ENCODE data around the gene JAK3. TPM values are rescaled to one million over a fixed set of nuclear protein-coding genes. Genes with fewer than 3 reads are reported as not detected.
"Not testable (repeated sequence)": the region's sequence is repeated elsewhere in the genome, so short reads cannot be mapped to it uniquely, and the experiment has no call there.

Gene JAK3
- total RNA-seq, 1 donor from 2014 or later = 15.9 TPM

GRCh38 chr19:17794412-17794730 lies 53.4 kb downstream of the JAK3 start:
- Histone ChIP-seq H3K27me3 (ENCODE audit: low read depth) (peaks cover 40% of the 10 kb centered on the region), H3K9me3 (no peaks in the 10 kb centered on the region), H3K4me3 (peak overlapping the region; percentile 32), H3K4me1 (peaks cover 17% of the 10 kb centered on the region), H3K27ac (no peak overlapping the region), H3K36me3 (no peaks in the 10 kb centered on the region)
- ATAC-seq (no peak), DNase-seq (no peak)
- TF ChIP-seq CTCF (IDR thresholded peaks at IDR 0.05) = no peak
- intact Hi-C loops (cut with DNase I) = no loop called here

DNA sequence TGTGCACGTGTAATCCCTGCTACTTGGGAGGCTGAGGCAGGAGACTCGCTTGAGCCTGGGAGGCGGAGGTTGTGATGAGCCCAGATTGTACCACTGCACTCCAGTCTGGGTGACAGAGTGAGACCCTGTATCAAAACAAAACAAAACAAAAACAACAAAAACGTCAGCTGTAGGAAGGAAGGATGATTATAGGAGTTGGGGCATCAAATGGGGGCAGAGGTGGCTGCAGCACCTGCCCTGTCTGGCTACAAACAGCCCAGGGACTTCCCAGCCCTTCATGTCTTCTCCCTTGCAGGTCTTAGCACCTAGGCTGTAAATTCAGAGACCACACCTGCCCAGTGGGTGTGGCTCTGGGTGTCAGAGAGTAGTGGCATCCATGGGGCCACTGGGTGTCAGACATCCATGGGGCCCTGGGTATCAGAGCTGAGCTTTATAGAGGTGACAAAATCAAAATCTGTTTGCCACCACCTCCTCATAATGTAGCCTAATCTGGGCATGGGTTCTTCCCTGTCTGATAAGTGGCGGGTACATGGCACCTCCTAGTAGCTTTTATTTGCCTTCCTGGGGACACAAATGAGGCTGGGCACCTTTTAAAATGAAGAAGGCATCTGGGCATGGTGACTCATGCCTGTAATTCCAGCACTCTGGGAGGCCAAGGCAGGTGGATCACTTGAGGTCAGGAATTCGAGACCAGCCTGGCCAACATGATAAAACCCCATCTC lies 57.6 kb downstream of the JAK3 start:
- Histone ChIP-seq H3K9me3 (no peaks in the 10 kb centered on the region), H3K36me3 (no peaks in the 10 kb centered on the region), H3K4me3 (no peak overlapping the region), H3K4me1 (peaks cover 13% of the 10 kb centered on the region), H3K27me3 (ENCODE audit: low read depth) (peaks cover 22% of the 10 kb centered on the region), H3K27ac (no peak overlapping the region)
- intact Hi-C loops (cut with DNase I) = no loop called here
- no peak for ATAC-seq
- no peak for TF ChIP-seq CTCF (IDR thresholded peaks at IDR 0.05)
- no peak for DNase-seq

- TF ChIP-seq CTCF (IDR thresholded peaks at IDR 0.05) = no peak
- peaks cover 6% of the 10 kb centered on the region for H3K27me3 ChIP-seq (ENCODE audit: low read depth)
- H3K27ac ChIP-seq = no peak overlapping the region
- DNase-seq = no peak
- H3K4me3 ChIP-seq = no peak overlapping the region
- peaks cover 4% of the 10 kb centered on the region for H3K4me1 ChIP-seq
- H3K36me3 ChIP-seq = no peaks in the 10 kb centered on the region
- ATAC-seq = no peak
- intact Hi-C loops (cut with DNase I) = no loop called here
- no peaks in the 10 kb centered on the region for H3K9me3 ChIP-seq
These were observed 59.1 kb downstream of the JAK3 start for GRCh38 chr19:17788632-17789031.

GRCh38 chr19:17787274-17787913 lies 60.4 kb downstream of the JAK3 start:
- no peak for DNase-seq
- no peaks in the 10 kb centered on the region for H3K36me3 ChIP-seq
- no peaks in the 10 kb centered on the region for H3K9me3 ChIP-seq
- no peak overlapping the region for H3K27ac ChIP-seq
- H3K4me1 ChIP-seq = peaks cover 4% of the 10 kb centered on the region
- intact Hi-C loops (cut with DNase I) = no loop called here
- no peak for TF ChIP-seq CTCF (IDR thresholded peaks at IDR 0.05)
- no peaks in the 10 kb centered on the region for H3K27me3 ChIP-seq (ENCODE audit: low read depth)
- ATAC-seq = no peak
- no peak overlapping the region for H3K4me3 ChIP-seq

GRCh38 chr19:17784201-17785008 lies 63.4 kb downstream of the JAK3 start:
- ATAC-seq (peak; percentile 65 to 74), DNase-seq (peak; percentile 71)
- intact Hi-C loops (cut with DNase I) = no loop called here

DNA sequence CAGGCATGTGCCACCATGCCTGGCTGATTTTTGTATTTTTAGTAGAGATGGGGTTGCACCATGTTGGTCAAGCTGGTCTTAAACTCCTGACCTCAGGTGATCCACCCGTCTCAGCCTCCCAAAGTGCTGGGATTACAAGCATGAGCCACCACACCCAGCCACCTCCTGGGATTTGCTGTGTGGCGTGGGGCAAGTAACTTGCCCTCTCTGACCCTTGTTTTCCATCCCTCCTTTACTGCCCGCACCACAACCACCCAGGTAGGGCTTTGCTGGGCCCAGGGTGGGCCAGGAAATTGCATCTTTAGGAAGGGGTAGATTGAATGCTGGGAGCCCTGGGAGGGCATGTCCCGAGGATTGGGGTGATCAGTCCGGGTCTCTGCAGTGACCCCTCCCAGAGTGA lies 64.1 kb downstream of the JAK3 start:
- ATAC-seq; H3K4me1 ChIP-seq; intact Hi-C loops (cut with DNase I); H3K36me3 ChIP-seq; H3K4me3 ChIP-seq; DNase-seq; H3K27ac ChIP-seq; H3K9me3 ChIP-seq: not testable (repeated sequence)
- peaks cover 16% of the 10 kb centered on the region for H3K27me3 ChIP-seq (ENCODE audit: low read depth)

More at GRCh38 chr19:17784201-17785008, 63.4 kb downstream of the JAK3 start:
- Histone ChIP-seq H3K4me3 (no peak overlapping the region), H3K27ac (no peak overlapping the region), H3K9me3 (no peaks in the 10 kb centered on the region), H3K36me3 (no peaks in the 10 kb centered on the region), H3K27me3 (ENCODE audit: low read depth) (peaks cover 13% of the 10 kb centered on the region), H3K4me1 (no peaks in the 10 kb centered on the region)
- peak; percentile 77 for TF ChIP-seq CTCF (IDR thresholded peaks at IDR 0.05)
